GM18861 (cell line): Measurements from ENCODE around the gene AK5.

ENCODE experiments used
- ATAC-seq: cut with Tn5 transposase; IDR thresholded peaks from one replicate; pipeline ENCODE4 v1.9.1; 2021; ENCODE audit not compliant: unreplicated experiment

Gene AK5

DNA sequence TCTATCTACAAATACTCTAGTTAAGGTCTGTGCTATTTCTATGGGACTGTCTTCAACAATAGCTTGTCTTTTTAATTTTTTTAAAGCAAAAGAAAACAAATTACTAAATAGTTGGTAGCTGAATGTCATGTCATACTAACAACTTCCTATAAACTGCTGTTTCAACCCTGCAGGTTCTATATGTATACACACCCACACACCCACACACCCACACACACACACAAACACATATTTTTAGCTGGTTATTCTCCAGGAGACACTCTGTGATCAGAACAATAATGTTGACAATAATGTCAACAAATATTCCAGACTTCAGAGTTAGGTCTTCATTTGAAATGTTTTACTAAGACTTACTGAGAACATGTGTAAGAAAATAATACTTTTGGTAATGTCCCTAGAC lies 66.7 kb downstream of the AK5 start:
- ATAC-seq: no peak

DNA sequence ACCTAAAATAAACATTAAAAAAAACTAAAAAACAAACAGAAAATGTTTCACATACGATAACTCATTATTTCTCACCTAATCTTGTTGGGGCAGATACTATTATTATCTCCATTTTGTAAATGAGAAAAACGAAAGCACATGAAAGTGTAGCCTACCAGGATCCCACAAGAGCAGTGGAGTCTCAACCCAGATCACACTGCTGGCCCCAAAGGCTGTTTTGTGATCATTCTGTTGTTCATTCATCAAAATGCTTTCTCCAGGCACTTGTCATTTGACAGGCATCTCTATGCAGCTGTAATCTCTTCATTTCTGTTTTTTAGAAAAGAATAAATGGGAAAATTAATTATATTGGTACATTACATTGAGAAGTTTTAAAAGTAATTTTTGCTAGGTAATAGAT lies 67.5 kb downstream of the AK5 start:
- ATAC-seq: no peak

DNA sequence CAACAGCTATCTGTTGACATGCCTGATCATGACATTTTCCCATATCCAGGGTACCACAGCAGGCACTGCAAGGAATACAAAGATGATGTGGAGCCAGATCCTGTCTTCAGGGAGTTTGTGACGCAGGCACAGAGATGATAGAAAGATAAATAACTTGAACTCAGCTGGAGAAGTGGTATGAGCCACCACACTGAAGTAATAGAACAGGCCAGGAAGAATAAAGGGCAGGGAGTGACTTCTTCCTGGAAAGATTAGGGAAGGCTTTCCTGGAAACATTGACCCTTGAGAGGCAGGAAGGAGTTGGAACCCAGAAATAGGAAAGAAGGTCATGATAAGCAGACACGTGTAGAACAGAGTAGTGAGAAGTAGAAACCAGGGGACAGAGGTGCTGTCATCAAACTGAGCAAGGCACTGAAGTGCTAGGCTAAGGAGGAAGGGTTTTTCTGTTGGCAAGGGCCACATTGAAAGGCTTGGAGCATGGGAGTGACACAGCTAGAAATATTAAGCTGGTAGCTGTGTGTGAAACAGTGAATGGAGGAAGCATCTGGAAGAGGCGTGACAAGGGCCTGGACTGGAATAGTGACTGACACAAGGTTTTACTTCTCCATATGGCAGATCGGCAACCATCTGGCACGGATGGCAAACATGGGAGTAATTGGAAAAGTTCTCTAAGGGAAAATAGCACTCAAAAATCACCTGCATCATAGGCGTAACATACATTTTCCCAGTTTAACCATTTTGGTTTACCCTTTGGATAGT lies 68.4 kb downstream of the AK5 start:
- no peak for ATAC-seq

DNA sequence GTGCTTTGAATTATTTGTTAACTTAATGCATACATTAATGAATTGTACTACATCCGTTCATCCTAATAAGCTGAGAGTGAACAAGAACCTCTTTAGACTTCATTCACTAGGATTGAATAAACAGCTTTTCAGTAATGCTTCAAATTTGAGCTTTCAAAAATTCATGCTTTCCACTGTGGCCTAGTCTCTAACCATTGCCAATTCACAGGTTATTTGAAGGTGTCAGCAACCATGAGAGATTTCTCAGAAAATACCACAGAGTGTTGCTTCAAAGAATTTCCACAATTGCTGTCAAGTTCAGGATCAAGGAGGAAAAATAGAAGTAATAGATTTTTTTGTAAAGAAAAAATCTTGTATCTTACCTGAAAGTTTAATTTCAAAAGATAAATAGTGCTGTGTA lies 72.7 kb downstream of the AK5 start:
- ATAC-seq: no peak

DNA sequence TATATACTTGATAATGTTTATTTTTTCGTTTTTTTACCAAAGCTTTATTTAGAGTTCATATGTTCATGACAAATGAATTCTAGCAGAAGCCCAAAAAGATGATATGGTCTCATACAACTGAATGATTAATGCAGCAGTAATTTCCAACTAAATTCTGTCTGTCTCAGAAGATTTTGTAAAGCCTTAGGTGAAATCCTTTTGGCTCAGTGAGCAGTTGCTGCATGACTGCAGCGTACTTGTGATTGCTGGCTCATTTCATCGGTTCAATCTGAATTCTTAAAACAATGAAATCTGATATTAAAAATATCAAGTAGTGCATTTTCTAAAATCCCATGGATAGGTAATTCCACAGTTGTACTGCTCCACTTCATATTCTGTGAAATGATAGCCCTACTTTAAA lies 73.2 kb downstream of the AK5 start:
- no peak for ATAC-seq

DNA sequence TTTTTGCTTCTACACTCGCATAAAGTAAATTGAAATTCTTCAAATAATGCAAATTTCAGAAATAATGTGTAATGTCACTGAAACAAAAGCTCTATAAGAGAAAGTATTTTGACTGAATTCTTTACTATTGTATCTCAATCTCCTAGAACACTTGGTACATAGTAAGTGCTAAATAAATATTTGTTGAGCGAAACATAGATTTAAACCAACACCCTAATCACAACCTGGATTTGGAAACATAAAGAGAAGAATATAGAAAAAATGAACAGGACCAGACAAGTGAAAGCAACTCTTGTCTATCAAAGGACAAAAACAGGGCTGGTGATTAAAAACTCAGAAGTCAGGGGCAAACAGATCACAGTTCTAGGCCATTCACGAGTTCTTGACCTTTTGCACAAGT lies 74.3 kb downstream of the AK5 start:
- ATAC-seq: no peak

DNA sequence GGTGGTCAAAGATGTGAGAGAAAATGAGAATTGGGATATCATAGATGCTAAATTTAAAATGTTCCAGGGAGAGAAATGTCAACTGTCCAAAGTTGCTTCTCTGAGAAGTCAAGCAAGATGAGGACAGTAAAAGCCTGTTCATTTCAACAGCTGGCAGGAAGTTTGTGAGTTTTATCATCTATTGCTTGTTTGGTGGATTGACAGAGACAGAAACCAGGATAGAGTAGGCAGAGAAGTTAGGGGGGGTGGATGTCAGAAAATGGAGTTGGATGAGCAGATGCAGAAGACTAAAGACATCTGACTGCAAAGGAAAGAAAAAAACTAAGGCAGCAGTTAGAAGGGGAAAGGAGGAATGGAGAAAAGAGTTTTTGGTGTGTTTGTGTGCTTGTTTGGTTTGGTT lies 78.4 kb downstream of the AK5 start:
- ATAC-seq: no peak

DNA sequence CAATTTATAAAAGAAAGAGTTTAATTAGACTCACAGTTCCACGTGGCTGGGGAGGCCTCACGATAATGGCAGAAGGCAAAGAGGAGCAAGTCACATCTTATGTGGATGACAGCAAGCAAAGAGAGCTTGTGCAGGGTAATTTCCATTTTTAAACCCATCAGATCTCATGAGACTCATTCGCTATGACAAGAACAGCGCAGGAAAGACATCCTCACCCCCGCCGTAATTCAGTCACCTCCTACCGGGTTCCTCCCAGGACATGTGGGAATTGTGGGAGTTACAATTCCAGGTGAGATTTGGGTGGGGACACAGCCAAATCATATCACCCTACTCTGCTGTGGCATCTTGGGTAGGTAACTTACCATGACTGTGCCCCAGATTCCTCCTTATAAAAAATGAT lies 79.8 kb downstream of the AK5 start:
- no peak for ATAC-seq

DNA sequence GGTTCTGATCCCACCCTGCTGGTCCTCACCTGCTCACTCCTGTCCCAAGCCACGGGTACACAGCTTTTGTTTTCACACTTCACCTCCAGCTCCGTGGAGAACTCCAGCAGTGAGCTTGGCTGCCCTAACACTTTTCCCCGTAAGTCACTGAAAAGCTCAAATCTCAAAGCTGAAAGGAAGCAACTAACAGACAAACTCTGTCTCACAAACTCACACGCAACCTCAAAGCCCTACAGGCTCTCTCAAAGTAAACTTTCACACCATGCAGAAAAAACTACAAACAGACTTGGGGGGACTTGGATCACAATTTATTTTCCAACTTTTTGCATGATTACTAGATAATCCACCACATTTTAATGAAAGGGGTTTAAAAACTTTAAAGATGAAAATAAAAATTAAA lies 88.3 kb downstream of the AK5 start:
- ATAC-seq: no peak

DNA sequence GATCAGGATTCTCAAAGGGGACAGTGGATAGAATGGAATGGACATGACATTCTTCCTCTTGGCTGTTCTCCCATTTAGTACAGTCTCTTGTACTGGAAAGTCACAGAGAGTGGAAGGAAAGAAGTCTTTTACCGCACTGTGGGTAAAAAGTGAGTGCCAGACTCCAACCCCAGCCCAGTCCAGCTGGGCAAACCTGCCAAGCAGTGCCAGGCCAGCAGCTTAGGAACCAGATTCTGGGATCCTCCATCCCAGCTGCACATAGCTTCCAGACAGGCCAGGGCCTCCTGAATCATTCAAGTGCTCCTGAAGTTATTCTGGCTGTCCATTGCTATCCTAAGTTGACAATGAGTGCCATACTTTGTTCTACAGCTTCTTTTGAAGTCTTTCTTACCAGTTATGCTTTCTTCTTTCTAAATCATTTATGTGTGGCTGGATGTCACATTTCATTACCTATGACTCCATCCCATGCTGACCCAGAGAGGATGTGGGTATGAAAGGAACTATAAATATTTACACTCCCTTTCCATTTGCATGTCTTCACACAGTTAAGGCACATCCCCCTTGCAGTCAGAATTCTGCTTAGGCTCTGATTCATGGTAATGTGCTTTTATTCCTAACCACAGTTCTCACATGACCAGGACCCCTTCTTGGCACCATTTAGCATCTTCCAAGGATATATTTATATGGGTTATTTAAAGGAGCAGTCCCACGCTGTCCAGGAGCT lies 88.9 kb downstream of the AK5 start:
- ATAC-seq: no peak

DNA sequence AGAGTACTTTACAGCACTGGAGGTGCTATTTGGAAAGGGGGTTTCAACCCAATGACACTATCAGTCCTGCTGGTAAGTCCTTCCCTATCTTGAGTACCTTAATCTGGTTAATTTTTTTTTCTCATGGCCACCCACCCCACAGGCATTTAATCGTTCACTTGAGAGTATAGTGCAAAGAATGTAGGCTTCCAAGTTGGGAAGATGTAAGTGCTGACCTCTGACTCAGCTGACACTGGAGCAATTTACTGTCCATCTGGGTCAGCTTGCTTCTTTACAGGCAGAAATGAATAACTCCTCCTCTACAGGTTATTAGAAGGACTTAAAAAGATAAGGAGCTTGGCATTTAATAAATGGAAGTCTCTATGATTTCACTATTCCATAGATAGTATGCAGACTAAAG lies 89.6 kb downstream of the AK5 start:
- no peak for ATAC-seq

DNA sequence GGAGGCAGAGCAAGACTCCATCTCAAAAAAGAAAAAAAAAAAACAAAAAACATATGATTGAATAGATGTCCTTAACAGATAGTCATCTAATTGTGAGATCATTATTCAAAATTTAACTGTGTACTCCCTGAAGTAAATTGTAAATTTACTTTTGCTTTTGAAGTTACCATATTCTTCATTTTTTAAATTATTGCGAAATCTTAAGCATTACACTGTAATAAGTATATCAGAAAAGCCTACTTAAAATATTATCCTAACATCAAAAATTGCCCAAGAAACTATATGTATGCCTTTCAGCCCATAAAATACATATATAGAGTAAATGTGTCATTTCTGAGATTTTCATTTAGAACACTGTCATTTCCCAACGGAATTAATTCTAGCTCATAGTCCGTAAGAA lies 91.9 kb downstream of the AK5 start:
- no peak for ATAC-seq

DNA sequence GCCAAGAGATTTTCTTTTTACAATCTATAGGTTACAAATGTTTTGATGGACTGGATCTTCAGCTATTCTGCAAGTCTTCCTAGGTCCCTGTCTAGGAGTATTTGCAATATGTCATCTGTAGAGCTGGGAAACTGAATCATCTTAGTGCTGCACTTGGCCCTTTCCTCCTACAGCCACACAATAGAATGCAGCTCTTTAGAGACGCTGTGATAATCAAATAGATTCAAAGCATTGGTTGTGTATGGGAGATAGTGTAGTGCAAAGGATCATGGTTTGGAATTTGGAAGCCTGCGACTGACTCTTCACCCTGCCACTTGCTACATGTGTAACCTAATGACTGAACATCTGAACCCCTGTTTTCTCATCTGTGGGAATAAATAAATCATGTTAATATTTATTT lies 93.7 kb downstream of the AK5 start:
- ATAC-seq: no peak

DNA sequence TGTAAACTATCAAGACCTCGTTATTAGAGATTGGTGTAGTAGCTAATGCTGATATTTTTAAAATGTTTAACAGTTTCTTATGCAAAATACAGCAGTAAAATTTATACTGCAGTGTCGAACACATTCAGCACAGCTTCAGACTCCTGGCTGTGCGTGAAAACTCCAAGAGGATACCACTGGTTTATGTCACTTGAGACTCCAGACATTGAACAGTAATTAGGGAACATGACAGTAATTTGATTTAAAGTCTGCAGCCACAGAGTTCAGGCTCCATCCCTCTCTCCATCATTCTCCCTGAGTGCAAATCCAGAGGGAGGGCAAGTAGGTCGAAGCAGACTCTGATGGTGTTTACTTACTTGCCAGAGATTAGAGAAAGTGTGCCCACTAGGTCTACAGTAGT lies 94.2 kb downstream of the AK5 start:
- ATAC-seq: no peak

DNA sequence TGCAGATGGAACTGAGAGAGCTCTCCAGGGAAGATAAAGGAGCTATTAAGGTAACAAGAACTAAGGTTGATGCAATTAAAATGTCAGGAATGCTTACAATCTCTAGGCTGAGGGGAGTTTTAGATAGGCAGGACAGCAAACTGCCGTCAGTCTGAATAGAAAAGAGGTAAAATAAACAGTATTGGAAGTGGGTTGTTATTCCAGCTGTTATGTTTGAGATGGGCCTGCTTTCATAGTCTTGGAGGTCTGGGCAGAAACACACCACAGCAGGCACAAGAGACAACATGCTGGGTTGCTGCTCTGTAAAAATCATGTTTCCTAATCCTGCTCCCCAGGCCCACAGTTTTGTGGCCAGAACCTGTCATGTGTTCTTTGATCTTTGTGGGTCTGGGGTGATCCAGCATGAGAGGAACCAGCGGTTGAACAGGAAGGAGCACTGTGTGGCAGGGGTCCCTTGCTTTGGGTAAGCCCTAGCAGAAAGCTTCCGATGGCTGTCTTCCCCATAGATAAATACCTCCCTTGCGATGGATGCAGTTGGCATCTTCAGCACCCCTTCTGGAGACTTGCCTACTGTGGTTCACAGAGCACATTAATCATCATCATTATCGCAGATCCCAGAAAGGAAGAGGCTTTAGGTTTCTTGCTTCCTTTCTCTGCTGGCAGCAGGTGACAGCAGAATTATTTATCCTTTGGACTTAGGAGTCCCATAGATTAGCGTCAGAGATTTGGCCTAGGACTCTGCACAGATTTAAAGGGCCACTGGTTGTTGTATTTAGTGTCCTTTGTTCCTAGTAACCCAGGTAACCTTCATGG lies 97.1 kb downstream of the AK5 start:
- no peak for ATAC-seq

DNA sequence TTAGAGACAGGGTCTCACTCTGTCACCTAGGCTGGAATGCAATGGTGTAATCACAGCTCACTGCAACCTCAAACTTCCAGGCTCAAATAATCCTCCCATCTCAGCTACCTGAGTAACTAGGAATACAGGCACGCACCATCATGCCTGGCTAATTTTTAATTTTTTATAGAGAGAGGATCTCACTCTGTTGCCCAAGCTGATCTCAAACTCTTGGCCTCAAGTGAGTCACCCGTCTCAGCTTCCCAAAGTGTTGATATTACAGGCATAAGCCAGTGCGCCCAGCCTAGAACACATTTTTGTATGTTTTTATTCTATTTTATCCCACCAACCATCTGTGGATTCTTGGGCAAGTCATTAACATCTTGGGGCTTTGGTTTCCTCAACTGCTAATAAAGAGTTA lies 100.5 kb downstream of the AK5 start:
- no peak for ATAC-seq

DNA sequence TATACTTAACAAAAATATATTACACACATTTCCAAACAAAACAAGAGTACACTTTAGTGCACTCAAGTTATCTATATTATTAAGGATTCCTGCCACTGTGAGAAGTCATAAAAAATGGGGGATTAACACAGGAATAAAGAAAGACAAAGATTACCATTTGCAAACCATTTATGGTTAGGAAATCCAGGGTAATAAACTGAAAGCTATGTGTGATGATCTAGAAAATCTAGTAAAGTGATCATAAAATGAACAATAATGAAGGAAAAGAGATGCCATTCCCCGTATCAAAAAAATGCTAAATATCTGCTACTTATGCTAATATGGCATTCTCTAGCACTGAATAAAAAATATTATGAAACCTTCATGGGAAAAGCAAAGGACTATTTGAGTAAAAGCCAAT lies 101.4 kb downstream of the AK5 start:
- no peak for ATAC-seq

DNA sequence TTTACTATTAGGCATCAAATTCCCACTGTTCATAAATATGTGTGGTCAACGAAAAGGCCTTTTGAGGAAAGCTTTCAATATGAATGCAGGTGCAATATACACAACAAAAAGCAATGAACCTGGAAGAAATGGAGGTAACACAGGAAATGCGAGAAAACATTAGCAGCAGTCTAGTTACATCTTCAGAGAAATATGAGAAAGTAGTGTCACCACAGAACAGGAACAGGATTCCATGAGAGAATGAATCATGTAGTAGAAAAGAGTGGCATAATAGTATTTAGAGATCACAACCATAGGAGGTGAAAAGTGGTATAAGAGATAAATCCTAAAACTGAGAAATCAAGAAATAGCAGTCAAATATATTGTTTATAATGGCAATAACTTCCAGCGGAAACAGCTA lies 103.7 kb downstream of the AK5 start:
- ATAC-seq: no peak

DNA sequence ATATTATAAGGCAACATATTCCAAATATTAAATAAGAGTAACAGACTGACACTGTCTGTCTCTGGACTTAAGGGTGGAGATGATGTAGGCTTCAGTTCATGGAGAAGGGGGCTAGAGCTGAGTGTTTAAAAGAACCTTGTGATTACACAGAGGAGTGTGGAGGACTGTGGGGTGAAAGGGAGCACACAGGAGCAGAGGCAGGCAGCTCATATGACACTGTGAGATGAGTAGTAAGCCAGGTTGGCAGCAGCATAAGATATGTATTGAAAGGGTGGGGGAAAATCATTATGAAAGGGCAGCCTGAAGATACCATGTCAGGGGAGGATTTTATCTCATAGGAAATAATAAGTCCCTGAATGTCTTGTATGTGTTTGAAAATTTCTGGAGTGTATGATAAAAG lies 104.5 kb downstream of the AK5 start:
- ATAC-seq: no peak

DNA sequence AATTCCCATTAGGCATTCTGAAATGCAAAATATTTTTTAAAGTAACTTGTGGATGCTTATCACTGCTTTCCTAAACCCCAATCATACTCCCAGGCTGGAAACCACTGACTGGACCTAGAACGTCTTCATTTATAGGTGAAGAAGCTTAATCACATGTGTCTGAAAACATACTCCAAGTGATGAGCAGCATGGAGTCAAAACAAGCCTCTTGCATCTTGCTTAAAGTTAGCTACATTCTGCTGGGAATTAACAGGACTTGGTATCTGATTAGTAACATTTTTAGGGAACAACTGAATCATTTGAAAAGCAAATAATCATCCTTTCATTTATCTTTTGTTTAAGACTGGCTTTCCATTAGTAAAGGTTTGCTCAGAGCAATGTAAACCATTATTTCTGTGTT lies 105.7 kb downstream of the AK5 start:
- ATAC-seq: no peak

DNA sequence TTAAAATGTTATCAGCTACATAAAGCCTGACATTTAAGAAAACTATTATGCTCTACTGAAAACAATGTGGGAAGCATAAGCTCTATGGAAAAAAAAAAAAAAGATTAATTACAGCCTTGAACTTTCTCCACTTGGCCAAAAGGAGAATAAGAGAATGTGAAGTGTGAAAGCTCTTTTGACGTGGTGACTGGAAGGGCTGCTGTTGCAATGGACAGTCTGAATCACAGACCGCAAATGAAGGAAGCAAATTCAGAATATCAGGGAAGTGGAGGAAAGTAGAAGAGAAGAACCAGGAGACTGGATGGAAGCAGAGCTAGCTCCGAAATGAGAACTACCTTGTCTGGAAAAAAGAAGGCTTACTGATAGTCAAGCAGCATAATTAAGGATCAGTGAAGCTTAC lies 106.8 kb downstream of the AK5 start:
- no peak for ATAC-seq

DNA sequence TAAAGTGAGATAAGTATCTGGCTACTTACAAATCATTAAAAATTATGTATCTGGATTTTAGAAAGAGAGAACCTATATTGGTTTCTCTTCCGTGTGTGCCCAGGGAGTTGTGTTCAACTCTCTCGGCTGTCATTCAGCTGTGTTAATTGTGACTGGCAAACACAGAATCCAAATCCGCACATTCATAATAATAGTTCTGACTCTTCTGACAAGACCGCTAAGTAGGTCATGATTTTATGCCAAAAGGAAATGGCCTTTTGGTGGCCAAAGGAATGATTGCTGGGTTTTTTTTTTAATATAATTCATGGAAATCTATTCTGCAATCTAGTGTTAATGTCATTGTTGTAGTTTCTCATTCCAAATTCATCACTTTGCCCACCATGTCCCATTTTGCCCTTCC lies 110.7 kb downstream of the AK5 start:
- ATAC-seq: no peak
